GM21390 (cell line): ENCODE data around the gene C14orf132.

Source experiments
- ATAC-seq: cut with Tn5 transposase; IDR thresholded peaks from one replicate; pipeline ENCODE4 v1.9.1; 2021; ENCODE audit not compliant: unreplicated experiment

Gene C14orf132

DNA sequence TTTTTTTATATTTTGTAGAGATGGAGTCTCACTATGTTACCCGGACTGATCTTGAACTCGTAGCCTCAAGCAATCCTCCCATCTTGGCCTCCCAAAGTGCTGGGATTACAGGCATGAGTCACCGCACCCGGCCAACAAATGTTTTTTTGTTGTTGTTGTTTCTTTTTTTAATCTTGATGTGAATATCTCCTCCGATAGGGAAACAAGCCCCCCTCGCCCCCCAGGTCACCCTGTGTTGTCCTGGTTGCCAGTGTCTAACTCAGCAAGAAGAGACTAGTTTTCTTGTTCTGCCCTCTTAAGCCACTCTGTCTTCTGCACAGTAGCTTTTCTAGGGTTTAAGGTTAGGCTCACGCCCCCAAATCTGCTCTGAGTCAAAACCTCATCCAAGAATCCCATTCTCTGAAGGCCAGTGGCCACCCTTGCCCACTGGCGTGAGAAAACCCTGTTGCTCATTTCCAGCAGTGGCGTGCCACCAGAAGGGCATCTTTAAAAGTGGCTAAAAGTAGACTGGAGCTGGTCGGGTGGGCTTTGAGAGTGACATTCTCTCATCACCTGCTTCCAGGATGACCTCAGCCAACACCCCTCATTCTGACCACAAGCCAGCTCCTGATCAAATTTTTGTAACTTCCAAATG is 42.7 kb downstream of the C14orf132 start:
- ATAC-seq = no peak

DNA sequence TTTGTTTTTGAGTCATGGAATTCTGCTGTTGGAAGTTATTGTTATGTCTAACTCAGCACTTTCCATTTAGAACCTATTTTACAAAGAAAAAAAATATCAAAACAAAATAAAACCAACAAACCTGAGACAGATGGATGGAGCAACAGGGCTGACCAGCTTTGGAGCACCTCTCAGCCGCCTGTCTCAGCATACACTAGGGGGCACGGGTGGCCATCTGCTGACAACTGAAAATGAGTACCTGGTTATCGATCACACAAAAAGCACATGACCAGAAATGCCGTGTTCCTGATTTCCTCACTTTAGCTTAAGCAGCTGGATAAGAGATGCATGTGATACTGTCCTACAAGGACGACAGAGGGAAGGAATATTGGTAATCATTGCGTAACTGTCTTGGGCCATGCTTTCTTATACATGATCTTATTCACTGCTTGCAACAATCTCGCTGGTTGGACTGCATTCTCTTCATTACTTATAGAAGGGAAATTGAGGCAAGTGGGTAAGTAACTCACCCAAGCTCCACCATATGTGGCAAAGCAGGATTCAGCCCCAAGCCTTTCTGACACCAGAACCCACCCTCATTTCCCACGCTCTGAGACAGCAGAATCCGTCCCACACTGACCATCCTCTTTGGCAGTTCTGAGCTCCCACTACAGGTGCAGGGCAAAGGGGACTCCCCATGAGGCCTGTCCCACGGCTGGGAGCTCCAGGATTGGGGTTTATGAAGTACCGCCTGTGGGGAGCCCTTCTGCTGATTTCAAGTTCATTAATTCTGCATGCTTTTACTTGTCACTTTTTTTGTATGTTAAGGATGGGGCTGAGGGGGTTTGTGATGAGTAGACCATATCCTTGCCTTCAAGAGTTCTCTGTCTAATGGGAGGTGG is 43.5 kb downstream of the C14orf132 start:
- no peak for ATAC-seq

DNA sequence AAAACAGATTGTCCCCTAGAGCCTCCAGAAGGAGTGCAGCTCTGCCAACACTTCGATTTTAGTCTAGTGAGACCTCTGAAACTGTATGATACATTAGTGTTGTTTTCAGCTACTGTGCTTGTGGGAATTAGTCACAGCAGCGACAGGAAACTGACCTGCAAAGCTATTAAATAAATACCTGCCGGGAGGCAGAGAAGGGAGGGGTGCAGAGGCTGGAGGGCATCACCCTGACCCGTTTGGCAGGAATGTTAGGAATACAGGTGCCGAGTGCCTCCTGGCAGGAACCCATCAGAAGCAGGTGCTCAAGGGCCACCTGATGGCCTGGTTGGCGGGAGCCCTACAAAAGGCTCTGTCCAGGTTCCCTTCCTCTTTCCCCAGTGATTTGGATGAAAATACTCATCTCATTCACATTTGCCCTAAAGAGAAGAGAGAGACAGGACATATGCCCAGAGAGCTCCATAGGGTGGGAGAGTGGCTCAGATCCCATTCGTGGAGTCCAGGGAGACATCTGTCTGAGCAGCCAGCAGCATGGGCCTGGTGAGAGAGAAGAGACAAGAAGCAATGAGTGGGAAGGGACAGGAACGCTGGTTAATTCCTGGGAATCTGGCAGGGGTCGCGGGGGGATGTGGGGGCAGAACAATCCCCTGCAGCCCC is 44.6 kb downstream of the C14orf132 start:
- no peak for ATAC-seq

DNA sequence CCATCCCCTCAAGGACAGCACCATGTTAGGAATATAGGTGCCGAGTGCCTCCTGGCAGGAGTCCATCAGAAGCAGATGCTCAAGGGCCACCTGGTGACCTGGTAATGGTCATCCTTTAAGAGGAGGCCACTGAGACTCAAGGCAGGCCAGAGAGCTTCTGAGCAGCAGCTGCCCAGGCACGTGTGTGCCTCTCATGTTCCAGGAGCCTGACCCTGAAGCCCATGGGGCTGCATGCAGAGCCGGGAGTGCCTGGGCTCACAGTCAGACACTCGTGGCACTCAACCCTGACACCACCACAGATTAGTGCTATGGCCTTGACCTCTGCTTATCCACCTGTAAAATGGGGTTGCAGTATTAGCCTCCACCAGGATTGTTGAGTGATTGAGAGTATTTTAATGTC is 45.6 kb downstream of the C14orf132 start:
- no peak for ATAC-seq

DNA sequence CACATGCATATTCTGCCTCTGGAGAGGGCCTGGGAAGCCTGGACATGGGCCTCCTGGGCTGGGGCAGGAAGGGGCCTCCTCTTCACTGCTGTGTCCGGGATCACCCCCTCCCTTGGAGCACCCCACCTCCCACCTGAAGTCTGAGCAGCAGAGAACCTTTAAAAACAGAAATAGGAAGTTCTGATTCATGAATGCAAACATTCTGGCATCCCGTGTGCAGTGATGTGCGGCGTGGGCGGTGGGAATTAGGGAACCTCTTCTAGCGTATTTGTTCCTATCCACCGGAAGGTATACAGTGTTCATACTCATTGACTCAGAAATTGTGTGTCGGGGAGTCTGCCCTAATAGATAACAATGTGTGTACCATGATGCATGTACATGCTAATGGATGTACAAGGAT is 46.2 kb downstream of the C14orf132 start:
- no peak for ATAC-seq

DNA sequence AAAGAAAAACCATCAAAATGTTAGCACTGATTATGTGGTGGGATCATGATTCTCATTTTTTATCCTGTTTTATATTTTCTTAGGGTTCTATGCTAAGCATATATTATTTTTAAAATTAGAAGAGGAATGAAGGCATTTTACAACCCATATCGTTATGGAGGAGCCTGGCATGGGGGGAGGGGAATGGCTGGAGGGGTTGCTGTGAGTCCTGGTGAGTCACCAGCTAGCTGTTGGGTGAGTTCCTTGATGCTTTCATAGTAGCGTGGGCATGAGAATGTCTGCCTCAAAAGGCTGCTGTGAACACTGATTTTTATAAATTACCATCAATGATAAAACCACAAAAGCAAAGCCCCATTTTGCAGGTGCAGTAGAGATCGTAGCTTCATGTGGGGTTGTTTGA is 46.9 kb downstream of the C14orf132 start:
- ATAC-seq = no peak

DNA sequence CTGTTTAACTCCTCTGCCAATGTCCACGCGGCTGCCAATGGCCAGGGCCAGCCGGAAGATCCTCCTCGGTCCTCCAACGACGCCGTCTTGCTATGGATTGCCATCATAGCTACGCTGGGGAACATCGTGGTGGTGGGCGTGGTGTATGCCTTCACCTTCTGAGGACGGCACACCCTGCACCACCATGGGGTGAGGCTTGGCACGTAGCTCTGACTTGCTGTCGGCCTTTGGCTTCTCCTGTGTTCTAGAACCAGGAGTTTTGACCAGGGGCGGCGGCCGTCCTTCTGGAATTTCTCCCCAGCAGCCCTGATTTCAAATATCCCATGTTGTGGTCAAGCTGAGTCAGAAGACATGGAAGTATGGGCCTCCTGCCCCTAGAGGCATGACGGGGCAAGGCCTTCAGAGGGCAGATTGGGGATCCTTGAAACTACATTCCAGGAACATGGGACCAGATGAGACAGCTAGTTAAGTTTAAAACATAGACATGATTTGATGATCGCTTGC is 47.5 kb downstream of the C14orf132 start:
- ATAC-seq = no peak

DNA sequence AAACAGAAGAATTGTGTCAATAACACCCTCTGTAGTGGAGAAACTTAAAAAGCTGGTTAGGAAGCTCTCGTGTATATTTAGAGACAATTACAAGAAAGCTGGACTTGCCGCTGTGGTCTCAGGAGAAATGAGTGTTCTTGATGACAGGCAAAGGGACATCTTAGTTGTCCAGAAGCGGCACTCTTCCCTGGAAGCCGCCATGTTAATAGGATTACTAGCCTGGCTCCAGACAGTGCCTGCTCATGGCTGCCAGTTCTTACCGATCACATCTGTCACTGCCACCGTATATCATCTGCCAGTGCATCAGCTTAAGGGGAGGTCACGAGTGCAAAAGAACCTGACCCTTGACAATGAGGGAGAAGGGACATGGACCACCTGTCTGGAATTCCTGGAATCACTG is 48.9 kb downstream of the C14orf132 start:
- no peak for ATAC-seq

DNA sequence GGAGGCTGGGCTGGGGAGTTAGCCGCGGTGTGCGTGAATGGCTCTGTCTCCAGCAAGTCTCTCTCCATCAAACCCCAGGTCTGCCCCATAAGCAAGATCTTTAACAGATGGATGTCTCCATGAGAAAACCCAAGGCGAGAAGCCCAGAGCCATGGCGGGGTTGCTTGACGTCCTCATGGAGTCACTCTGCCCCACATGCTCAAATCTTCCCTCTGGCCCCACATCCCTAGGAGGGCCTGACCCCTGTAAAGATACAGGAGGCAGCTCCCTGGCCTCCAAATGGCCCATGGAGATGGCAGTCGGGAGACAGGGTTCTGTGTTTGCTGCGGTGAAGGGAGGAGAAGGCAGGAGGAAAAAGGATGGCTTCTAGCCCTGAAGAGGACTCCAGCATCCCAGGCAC is 49.3 kb downstream of the C14orf132 start:
- no peak for ATAC-seq

DNA sequence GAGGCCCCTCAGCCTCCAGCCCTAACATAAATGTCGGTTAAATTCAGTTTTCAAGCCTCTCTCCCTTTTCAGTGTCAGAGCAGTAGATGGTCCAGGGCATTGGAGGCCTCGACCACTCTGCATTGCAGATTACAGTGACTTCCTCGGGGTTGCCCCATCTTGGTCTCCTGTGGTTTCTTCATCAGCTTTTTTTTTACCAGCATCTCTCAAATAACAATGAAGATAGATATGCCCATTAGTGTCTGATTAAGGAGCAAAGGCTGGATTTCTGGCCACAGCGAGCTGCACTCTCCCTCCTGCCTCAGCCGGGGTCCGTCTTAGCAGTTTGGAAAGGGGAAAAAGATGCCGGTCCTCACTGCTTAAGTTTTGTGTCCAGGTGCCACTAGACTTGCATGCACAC is 49.7 kb downstream of the C14orf132 start:
- ATAC-seq = no peak

DNA sequence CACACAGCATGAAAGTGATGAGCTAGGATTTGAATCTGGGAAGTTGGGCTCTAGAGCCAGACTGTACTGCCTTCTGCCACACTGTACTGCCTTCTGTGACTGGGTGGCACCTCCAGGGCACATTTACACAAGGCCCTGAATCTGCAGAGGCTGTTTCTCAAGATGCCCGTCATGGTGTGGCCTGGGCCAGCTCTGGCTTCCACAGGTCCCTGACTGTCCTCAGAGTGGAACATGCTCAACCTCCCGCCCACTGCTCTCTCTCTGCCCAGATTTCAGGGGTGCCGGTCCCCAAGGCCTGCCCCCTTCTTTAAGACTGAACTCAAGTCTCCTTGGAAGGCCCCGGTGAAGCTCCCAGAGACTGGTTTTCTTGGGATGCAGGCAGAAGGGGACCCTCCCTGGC is 50.2 kb downstream of the C14orf132 start:
- ATAC-seq = no peak

DNA sequence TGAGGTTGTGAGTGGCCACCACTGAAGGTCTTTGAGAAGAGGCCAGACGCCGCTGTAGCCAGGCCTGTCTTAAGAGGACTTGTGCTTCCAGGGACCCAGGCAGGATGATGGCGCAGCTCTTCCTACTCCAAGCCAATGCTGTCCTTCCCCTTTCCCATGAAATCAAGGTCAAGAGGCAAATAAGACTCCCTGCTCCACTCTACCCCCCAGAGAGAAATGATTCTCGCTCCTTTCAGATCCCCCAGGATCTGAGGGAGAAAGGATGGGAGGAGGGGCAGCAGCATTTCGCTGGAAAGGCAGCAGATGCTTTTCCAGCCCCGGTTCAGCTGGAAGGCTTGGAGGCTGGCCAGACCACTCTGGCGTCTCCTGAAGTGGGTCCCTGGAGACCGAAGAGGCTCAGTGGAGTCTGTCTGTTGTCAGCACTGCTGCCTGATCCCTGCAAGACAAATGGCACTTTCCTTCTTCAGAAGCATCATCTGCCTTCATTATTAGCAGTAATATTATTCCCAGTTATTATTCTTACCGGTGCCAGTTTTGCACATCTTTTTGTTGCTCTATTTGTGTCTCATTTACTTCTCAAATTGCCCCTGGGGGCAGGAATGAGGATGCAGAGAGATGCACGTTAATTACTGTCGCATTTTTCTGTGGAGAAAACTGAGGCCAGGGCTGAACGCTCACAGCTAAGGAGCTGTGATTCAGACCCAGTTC is 51.4 kb downstream of the C14orf132 start:
- no peak for ATAC-seq

DNA sequence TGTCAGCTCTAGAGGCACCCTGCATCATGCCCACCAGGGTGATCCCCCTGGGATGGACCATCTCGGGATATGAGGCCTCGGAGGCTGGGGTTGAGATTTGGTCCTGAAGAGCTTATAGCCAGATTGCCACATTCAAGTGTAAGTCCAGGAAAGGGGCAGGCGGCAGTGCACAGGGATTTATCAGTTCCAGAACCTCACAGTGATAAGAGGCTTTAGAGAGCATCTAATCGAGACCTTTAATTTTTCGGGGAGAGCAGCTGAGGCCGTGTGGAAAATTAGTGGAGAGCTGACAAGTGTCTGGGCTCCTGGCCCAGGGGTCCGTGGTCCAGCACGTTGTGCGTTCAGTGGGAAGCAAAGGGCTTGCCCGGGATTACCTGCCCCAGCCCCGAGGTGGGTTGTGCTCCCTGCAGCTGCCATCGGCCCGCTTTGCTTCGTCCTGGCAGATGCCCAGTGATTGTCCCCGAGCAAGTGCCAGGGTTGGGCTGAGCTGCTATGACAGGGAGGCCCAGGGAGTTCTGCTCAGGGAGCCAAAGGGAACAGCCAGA is 52.1 kb downstream of the C14orf132 start:
- no peak for ATAC-seq

DNA sequence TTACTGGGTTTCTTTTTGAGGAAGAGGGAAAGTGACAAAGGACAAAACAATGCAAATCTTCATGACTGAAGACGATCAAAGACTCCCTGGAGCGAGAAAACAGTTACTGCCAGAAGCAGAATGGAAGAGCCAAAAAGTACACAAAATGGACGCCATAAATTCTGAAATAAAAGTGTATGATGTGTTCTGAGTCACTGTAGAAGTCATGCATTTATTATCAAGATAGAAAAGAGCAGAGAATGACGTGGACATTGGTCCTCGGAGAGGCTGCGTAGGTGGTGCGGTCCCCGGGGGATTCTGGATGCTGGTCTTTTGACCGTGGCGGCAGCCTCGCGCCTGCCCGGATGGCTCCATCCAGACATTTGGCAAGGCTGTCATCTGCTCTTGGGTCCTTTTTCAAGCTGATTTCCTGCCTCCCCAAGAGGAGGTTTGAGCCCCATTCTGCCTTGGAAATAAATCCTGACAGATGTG is 52.8 kb downstream of the C14orf132 start:
- no peak for ATAC-seq

DNA sequence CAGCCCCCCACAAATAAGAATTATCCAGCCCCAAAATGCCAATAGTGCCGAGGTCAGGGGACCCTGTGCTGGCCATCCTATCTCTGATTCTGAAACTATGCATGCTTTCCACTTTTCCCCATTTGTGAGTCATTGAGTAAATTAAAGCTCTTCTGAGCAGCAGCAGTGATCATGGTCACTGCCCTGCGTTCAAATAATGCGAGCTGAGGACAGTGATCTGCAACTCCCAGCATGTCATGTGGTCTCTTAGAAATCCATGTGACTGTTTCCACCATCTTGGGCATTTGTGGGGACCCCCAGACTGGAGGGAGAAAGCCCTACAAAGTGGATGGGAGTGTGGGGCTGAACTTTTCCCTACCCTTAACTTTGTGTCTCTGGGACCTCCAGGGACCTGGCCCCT is 53.8 kb downstream of the C14orf132 start:
- ATAC-seq = no peak

DNA sequence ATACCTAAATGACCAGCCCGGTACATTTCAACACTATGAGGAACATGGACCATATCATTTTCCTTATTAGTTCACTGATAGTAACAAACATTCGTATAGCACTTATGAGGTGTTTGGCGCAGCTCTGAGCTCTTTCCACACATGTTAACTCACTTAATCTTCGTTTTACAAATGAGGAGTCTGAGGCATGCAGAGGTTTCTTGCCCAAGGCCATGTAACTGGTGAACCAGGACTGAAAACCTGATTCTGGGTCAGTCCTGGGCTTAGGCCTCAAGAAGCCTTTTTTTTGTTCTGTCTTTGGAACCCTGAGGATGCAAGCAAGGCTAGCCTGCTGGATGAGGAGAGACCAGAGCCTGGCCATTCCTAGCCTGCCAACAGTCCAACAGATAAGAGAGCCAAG is 55.0 kb downstream of the C14orf132 start:
- ATAC-seq = no peak

DNA sequence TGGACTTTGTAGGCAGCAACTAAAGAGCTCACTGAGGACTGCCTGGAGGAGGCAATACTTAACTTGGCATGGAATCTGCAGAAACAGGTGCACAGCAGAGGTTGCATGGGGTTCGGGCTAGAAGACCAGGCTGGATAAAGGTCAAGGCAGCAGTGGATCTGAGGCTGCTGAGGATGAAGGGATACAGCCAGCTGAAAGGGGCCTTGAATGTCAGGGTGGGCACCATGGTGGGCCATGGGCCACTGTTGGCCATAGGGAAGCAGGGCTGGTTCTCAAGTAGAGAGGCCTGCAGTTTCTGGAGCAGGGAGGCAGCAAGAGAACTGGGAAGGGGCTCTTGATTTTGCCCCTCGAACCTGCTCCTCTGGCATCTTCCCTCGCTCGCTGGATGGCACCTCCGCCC is 55.5 kb downstream of the C14orf132 start:
- no peak for ATAC-seq

DNA sequence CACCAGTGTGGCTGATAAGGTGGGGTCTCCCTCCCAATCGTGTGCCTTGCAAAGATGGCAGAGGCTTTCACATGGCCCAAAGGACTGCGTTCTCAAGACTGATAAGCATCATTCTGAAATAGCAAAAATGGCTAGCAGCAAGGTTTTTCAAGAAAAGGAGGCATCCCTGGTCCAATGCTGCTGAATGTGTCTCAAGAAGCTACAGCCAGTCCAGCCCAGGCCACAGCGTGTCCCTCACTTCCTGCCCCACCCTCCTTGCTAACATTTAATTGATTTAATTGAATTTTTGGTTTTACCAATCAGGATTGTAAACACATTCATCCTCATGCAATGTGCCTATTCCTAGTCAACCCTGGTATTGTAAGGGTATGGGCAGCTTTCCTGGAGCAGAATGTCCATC is 55.9 kb downstream of the C14orf132 start:
- no peak for ATAC-seq

DNA sequence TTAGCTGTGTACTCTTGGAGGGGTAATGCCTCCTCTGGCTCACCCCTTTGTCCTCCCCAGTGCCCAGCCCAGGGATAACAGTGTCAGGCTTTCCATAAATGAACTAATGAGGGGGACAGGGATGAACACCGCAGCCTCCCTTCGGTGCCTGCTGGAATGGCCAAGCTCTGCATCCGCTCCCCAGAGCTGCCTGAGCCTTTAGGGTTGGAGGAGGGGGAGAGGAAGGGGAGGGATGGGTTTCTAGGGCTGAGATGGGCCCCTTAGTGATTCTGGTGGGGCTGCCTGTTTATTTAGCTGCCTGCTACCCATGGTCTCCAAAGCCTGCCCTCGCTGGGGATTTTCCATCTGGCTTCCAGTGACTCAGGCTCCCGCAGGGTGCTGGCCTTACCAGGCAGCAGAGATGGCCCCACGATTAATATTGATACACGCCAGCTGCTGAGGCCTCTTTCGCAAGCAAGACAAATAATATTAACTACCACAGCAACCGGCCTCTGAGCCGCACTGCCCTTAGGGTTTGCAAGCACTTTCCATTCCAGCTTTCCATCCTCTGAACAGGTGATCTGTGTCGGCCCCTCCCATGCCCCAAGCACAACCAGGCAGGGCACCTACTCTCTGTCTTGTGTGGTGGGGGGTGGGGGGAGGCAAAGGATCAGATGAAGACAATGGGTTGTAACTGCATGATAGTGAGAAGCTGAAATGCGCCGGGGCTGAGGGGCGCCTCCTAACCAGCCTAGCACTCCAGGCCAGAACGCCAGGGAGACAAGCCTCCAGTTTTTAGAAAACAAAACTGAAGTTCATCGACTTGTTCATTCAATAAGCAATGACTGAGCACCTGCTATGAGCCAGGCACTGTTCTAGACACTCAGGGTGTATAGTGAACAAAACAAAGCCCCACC is 56.7 kb downstream of the C14orf132 start:
- no peak for ATAC-seq
